Measurements from ENCODE around the gene BRI3BP. TPM values are rescaled to one million over a fixed set of nuclear protein-coding genes. Genes with fewer than 3 reads are reported as not detected.
A peak's percentile ranks its signal among the peaks of the same experiment; 100 is the strongest.

Gene BRI3BP
- polyA plus RNA-seq, 3 donors, result 4.4 to 6.9 (median 5.0) TPM

- 68% methylated on average over 3 of the region's 5 CpGs for WGBS (ENCODE audit: insufficient coverage)
- Mint-ChIP-seq H3K27ac (peak overlapping the region in 1 of 7 donors; percentile 53), H3K4me3 (peak overlapping the region; percentile 34 to 91), H3K4me1 (peaks cover 21% of the 10 kb centered on the region), H3K36me3 (peaks cover 0 to 3% of the 10 kb centered on the region in 2 donors), H3K27me3 (ENCODE audit: low read depth in 3 of 3) (peaks cover 16 to 20% (median 17%) of the 10 kb centered on the region in 3 donors), H3K9me3 (peaks cover 0 to 12% (median 7%) of the 10 kb centered on the region in 7 donors)
- Histone ChIP-seq H3K9ac (ENCODE audit: insufficient read depth, low read length, poor library complexity, severe bottlenecking) (no peak overlapping the region), H3K4me1 (ENCODE audit: control insufficient read depth in 1 of 2, insufficient read depth in 2 of 2, low read length in 2 of 2) (peaks cover 12 to 18% of the 10 kb centered on the region in 2 donors), H3K9me3 (replicated peaks in 1 of 2; ENCODE audit: control insufficient read depth in 1 of 2, insufficient read depth in 1 of 2, low read length in 2 of 2) (peaks cover 0 to 3% of the 10 kb centered on the region in 2 donors), H4K20me1 (ENCODE audit: insufficient read depth, low read length) (no peaks in the 10 kb centered on the region), H3K36me3 (replicated peaks in 1 of 2; ENCODE audit: control insufficient read depth in 1 of 2, insufficient read depth in 2 of 2, low read length in 2 of 2) (no peaks in the 10 kb centered on the region), H3K79me2 (ENCODE audit: insufficient read depth, low read length) (no peaks in the 10 kb centered on the region), H3K27ac (ENCODE audit: low read depth in 1 of 2, low read length in 2 of 2) (no peak overlapping the region), H3K27me3 (ENCODE audit: control insufficient read depth in 2 of 2, insufficient read depth in 2 of 2, low read length in 2 of 2) (peaks cover 3 to 11% of the 10 kb centered on the region in 2 donors), H3K4me2 (replicated peaks; ENCODE audit: extremely low read depth, low read length, poor library complexity, severe bottlenecking) (peak overlapping the region; percentile 98), H2AFZ (ENCODE audit: insufficient read depth, low read depth, low read length, poor library complexity, severe bottlenecking) (peak overlapping the region; percentile 92), H3K4me3 (replicated peaks in 1 of 3; ENCODE audit: low read depth in 2 of 3, low read length in 3 of 3) (peak overlapping the region in 1 of 3 experiments; percentile 83)
- intact Hi-C loops (cut with micrococcal nuclease), result loop anchor here in 1 of 2 donors (2.0 to 5.0 kb wide), 2 partner anchors 14 to 67 kb away; no protein-coding TSS in a partner anchor
- DNase-seq, result no peak
- TF ChIP-seq CTCF (IDR thresholded peaks at IDR 0.05), result no peak
Measured at GRCh38 chr12:125064492-125064891, 71.0 kb downstream of the BRI3BP start.

- Mint-ChIP-seq H3K27me3 (ENCODE audit: low read depth in 3 of 3) (peaks cover 16 to 20% (median 17%) of the 10 kb centered on the region in 3 donors), H3K27ac (peak within 1 kb of the TSS in 3 of 7 donors; percentile 28 to 70 (median 53)), H3K4me3 (peak within 1 kb of the TSS; percentile 78 to 91), H3K4me1 (peaks cover 21% of the 10 kb centered on the region), H3K9me3 (peaks cover 0 to 9% (median 6%) of the 10 kb centered on the region in 7 donors), H3K36me3 (peaks cover 0 to 4% of the 10 kb centered on the region in 2 donors)
- Histone ChIP-seq H2AFZ (ENCODE audit: insufficient read depth, low read depth, low read length, poor library complexity, severe bottlenecking) (peak within 1 kb of the TSS; percentile 92), H3K4me1 (ENCODE audit: control insufficient read depth in 1 of 2, insufficient read depth in 2 of 2, low read length in 2 of 2) (peaks cover 12 to 18% of the 10 kb centered on the region in 2 donors), H3K4me2 (replicated peaks; ENCODE audit: extremely low read depth, low read length, poor library complexity, severe bottlenecking) (peak within 1 kb of the TSS; percentile 98), H3K27me3 (ENCODE audit: control insufficient read depth in 2 of 2, insufficient read depth in 2 of 2, low read length in 2 of 2) (peaks cover 3 to 11% of the 10 kb centered on the region in 2 donors), H3K27ac (ENCODE audit: low read depth in 1 of 2, low read length in 2 of 2) (no peak within 1 kb of the TSS), H4K20me1 (ENCODE audit: insufficient read depth, low read length) (no peaks in the 10 kb centered on the region), H3K9ac (ENCODE audit: insufficient read depth, low read length, poor library complexity, severe bottlenecking) (peak within 1 kb of the TSS; percentile 65), H3K36me3 (replicated peaks in 1 of 2; ENCODE audit: control insufficient read depth in 1 of 2, insufficient read depth in 2 of 2, low read length in 2 of 2) (no peaks in the 10 kb centered on the region), H3K79me2 (ENCODE audit: insufficient read depth, low read length) (no peaks in the 10 kb centered on the region), H3K9me3 (replicated peaks in 1 of 2; ENCODE audit: control insufficient read depth in 1 of 2, insufficient read depth in 1 of 2, low read length in 2 of 2) (peaks cover 0 to 3% of the 10 kb centered on the region in 2 donors), H3K4me3 (replicated peaks in 1 of 3; ENCODE audit: low read depth in 2 of 3, low read length in 3 of 3) (peak within 1 kb of the TSS; percentile 44 to 83 (median 62))
- no peak for TF ChIP-seq CTCF (IDR thresholded peaks at IDR 0.05)
- intact Hi-C loops (cut with micrococcal nuclease), result loop anchor here (1.0 to 5.0 kb wide), 3 partner anchors 14 to 73 kb away; partner anchors contain the start of gene BRI3BP (in 1 of the 2)
- WGBS (ENCODE audit: insufficient coverage), result under 1% methylated on average over 76 of the region's 80 CpGs
- peak; percentile 57 to 68 (median 65) for DNase-seq
Measured at GRCh38 chr12:125065021-125065918, 71.8 kb downstream of the BRI3BP start, which contains the start of gene AACS. Gene AACS (plus strand): TSS chr12:125065435. CDS start chr12:125065585, 150 bp downstream.
